Measurements from ENCODE around the gene UCK1.

GRCh38 chr9:131529597-131530545 lies 1.2 kb downstream of the UCK1 start:
- no peak for TF ChIP-seq CTCF (IDR thresholded peaks at IDR 0.05)
- TF ChIP-seq ESRRA (IDR thresholded peaks at IDR 0.05; ENCODE audit: borderline replicate concordance, low read length): no peak
- TF ChIP-seq MAX (IDR thresholded peaks at IDR 0.05): no peak
- TF ChIP-seq EP300 (IDR thresholded peaks at IDR 0.05): no peak
- TF ChIP-seq KDM5A (IDR thresholded peaks at IDR 0.05): no peak
- no peak for TF ChIP-seq NR3C1 (IDR thresholded peaks at IDR 0.05)
- TF ChIP-seq RAD21 (conservative IDR thresholded peaks at IDR 0.05 in 1 of 2, IDR thresholded peaks at IDR 0.05 in 1 of 2): no peak
- TF ChIP-seq BHLHE40 (IDR thresholded peaks at IDR 0.05; ENCODE audit: low read depth, low read length): no peak
- TF ChIP-seq JUNB (IDR thresholded peaks at IDR 0.05): no peak
- TF ChIP-seq MAFK (IDR thresholded peaks at IDR 0.05; ENCODE audit: partially characterized antibody): no peak
- no peak for TF ChIP-seq POLR2A (IDR thresholded peaks at IDR 0.05; ENCODE audit: low read length)
- TF ChIP-seq RFX5 (IDR thresholded peaks at IDR 0.05): no peak
